ENCODE measurements around the gene VPS37B.

The VPS37B gene

GRCh38 chr12:122841544-122842321 is 54.2 kb downstream of the VPS37B start:
- Histone ChIP-seq H3K36me3 (ENCODE audit: control insufficient read depth in 2 of 2, insufficient read depth in 2 of 2, low read length in 2 of 2) (no peaks in the 10 kb centered on the region), H3K9me3 (ENCODE audit: control insufficient read depth in 2 of 2, low read length in 2 of 2) (no peaks in the 10 kb centered on the region), H3K27me3 (ENCODE audit: control insufficient read depth in 1 of 2, insufficient read depth in 2 of 2, low read length in 2 of 2) (no peaks in the 10 kb centered on the region), H3K4me1 (ENCODE audit: control insufficient read depth, insufficient read depth, low read length) (peaks cover 9% of the 10 kb centered on the region), H3K9ac (ENCODE audit: low read length in 2 of 2) (no peak overlapping the region), H3K27ac (ENCODE audit: low read length) (no peak overlapping the region), H3K4me3 (ENCODE audit: low read length in 2 of 2) (no peak overlapping the region)

DNA sequence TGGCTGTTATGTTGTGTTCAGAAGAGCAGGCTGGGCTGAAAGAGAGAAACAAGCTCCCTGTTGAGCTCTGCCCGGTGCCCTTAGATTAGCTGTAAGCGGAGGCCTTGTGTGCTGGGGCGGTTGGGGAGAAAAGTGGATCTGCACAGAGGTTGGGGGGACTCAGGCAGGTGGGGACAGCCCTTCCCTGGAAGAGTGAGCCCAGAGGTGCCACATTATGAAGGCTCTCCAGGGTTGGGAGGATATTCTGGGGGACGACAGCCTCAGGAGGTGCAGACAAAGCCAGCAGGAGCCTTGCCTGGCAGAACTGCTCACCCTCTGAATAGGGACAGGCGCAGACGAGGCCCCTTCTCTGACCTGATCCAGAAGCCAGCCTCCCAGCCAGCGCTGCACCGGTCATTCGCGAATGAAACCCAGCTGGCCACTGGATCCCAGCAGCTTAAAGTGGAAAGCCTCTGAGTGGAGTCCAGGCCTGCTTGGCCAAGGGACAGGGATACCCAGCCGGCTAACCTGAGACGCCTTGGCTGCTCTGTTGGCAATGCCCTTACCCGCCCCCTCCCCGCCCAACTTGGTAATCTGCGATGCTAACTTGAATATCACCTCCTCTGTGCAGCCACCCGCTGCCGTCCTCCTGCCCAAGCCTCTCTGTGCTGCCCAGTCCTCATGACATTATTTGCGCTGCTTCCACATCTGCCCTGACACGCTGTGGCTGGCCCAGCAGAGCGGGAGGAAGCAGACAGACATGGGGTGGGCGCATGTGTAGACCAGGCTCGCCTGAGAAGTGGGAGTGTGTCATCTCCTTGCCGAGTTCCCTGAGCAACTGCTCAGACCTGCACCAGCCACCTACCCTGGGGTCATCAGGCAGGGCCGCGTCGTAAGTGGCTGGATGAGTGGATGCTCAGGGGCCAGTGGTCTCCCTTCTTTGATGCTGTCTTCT is 55.1 kb downstream of the VPS37B start:
- Histone ChIP-seq H3K36me3 (ENCODE audit: control insufficient read depth in 2 of 2, insufficient read depth in 2 of 2, low read length in 2 of 2) (no peaks in the 10 kb centered on the region), H3K4me3 (ENCODE audit: low read length in 2 of 2) (no peak overlapping the region), H3K9ac (ENCODE audit: low read length in 2 of 2) (no peak overlapping the region), H3K4me1 (ENCODE audit: control insufficient read depth, insufficient read depth, low read length) (peaks cover 9% of the 10 kb centered on the region), H3K27me3 (ENCODE audit: control insufficient read depth in 1 of 2, insufficient read depth in 2 of 2, low read length in 2 of 2) (no peaks in the 10 kb centered on the region), H3K27ac (ENCODE audit: low read length) (no peak overlapping the region), H3K9me3 (ENCODE audit: control insufficient read depth in 2 of 2, low read length in 2 of 2) (no peaks in the 10 kb centered on the region)

DNA sequence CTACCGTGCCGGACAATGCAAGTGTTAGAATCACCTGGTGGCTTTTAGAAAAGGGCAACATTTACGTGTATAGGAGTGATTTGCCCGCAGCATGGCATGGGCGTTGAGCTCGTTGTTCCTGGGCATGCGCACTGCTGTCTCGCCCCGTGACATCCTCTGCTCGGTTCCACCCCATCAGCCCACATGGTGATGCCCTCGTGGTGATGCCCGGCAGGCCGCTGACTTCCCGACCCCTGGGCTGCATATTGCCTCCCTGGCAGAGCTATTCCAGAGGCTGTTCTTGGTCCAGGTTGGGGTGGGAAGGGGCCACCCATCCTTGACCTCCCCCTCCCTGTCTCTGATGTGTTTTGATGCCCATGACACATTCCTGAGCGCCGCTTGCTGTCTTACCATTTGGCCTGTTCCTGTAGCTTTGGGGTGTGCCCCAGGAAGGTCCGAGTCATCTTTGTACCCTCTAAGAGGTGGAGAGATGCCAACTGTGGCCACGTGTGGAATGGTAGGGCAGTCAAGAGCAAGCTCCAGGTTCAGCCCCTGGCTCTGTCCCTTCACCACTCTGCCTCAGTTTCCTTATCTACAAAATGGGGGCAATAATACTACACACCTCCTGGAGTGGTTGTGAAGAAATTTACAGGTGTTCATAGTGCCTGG is 55.9 kb downstream of the VPS37B start:
- Histone ChIP-seq H3K36me3 (ENCODE audit: control insufficient read depth in 2 of 2, insufficient read depth in 2 of 2, low read length in 2 of 2) (no peaks in the 10 kb centered on the region), H3K27ac (ENCODE audit: low read length) (no peak overlapping the region), H3K9ac (ENCODE audit: low read length in 2 of 2) (no peak overlapping the region), H3K27me3 (ENCODE audit: control insufficient read depth in 1 of 2, insufficient read depth in 2 of 2, low read length in 2 of 2) (no peaks in the 10 kb centered on the region), H3K4me1 (ENCODE audit: control insufficient read depth, insufficient read depth, low read length) (peaks cover 9% of the 10 kb centered on the region), H3K9me3 (ENCODE audit: control insufficient read depth in 2 of 2, low read length in 2 of 2) (no peaks in the 10 kb centered on the region), H3K4me3 (ENCODE audit: low read length in 2 of 2) (no peak overlapping the region)

GRCh38 chr12:122838841-122839240 is 57.1 kb downstream of the VPS37B start:
- no peak overlapping the region for H3K27ac ChIP-seq (ENCODE audit: low read length)
- no peak overlapping the region for H3K4me3 ChIP-seq (ENCODE audit: low read length in 2 of 2)
- H3K4me1 ChIP-seq (ENCODE audit: control insufficient read depth, insufficient read depth, low read length), result peaks cover 13% of the 10 kb centered on the region
- no peaks in the 10 kb centered on the region for H3K9me3 ChIP-seq (ENCODE audit: control insufficient read depth in 2 of 2, low read length in 2 of 2)
- no peaks in the 10 kb centered on the region for H3K36me3 ChIP-seq (ENCODE audit: control insufficient read depth in 2 of 2, insufficient read depth in 2 of 2, low read length in 2 of 2)
- H3K9ac ChIP-seq (ENCODE audit: low read length in 2 of 2), result no peak overlapping the region
- H3K27me3 ChIP-seq (ENCODE audit: control insufficient read depth in 1 of 2, insufficient read depth in 2 of 2, low read length in 2 of 2), result no peaks in the 10 kb centered on the region

DNA sequence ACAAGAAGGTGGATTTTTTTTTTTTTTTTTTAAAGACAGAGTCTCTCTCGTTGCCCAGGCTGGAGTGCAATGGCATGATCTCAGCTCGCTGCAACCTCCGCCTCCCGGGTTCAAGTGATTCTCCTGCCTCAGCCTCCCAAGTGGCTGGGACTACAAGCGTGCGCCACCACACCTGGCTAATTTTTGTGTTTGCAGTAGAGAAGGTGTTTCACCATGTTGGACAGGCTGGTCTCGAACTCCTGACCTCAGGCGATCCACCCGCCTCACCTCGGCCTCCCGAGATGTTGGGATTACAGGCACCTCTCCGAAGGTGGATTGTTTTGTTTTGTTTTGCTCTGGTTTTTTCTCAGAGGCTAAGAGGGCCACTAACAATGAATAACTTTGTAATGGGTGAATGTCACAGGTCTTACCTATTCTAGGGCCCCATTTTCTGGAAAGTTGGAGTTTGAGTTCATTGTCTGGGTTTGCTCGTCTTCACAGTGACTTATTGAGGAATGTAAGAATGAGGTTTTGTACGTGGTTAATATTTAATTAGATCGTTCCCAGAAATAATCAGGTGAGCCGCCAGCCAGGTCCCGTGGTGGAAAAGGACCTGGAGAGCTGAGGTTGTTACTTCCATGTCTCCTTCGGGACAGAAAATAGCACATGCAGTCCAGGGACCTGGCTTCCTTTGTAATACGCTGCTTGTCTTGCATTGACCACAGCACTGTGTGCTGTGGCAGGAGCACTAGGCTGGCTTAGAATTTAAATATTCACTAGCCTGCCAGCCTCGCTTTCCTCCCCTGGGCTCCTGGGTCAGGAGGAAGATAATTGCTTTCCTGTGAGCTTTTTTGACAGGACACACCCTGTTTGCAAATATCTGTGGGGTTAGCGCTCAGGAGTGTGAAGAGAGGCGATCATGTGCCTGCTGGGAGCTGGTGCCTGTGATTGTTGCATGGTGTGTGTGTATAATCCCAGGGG is 58.3 kb downstream of the VPS37B start:
- Histone ChIP-seq H3K27me3 (ENCODE audit: control insufficient read depth in 1 of 2, insufficient read depth in 2 of 2, low read length in 2 of 2) (no peaks in the 10 kb centered on the region), H3K4me3 (ENCODE audit: low read length in 2 of 2) (no peak overlapping the region), H3K36me3 (ENCODE audit: control insufficient read depth in 2 of 2, insufficient read depth in 2 of 2, low read length in 2 of 2) (no peaks in the 10 kb centered on the region), H3K9me3 (ENCODE audit: control insufficient read depth in 2 of 2, low read length in 2 of 2) (no peaks in the 10 kb centered on the region), H3K27ac (ENCODE audit: low read length) (no peak overlapping the region), H3K9ac (ENCODE audit: low read length in 2 of 2) (no peak overlapping the region), H3K4me1 (ENCODE audit: control insufficient read depth, insufficient read depth, low read length) (peaks cover 11% of the 10 kb centered on the region)

- peak overlapping the region; percentile 44 to 75 for H3K4me3 ChIP-seq (ENCODE audit: low read length in 2 of 2)
- H3K27me3 ChIP-seq (ENCODE audit: control insufficient read depth in 1 of 2, insufficient read depth in 2 of 2, low read length in 2 of 2), result no peaks in the 10 kb centered on the region
- no peaks in the 10 kb centered on the region for H3K9me3 ChIP-seq (ENCODE audit: control insufficient read depth in 2 of 2, low read length in 2 of 2)
- H3K36me3 ChIP-seq (ENCODE audit: control insufficient read depth in 2 of 2, insufficient read depth in 2 of 2, low read length in 2 of 2), result no peaks in the 10 kb centered on the region
- peaks cover 4% of the 10 kb centered on the region for H3K4me1 ChIP-seq (ENCODE audit: control insufficient read depth, insufficient read depth, low read length)
- no peak overlapping the region for H3K27ac ChIP-seq (ENCODE audit: low read length)
- peak overlapping the region; percentile 45 to 62 for H3K9ac ChIP-seq (ENCODE audit: low read length in 2 of 2)
Observed at GRCh38 chr12:122836027-122836921, 59.6 kb downstream of the VPS37B start.

DNA sequence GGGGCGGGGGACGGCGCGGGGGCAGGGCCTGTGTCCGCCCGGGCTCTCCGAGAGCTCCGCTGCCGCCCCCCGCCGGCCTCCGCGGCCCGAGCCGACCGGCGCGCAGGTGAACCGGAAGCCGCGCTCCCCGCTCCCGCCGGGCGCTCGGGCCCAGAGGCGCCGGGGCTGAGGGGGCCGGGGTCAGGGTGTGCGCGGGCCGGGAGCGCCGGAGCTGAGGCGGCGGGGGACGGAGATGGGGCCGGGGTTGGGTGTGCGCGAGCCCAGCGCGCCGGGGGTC is 60.2 kb downstream of the VPS37B start:
- Histone ChIP-seq H3K27me3 (ENCODE audit: control insufficient read depth in 1 of 2, insufficient read depth in 2 of 2, low read length in 2 of 2) (no peaks in the 10 kb centered on the region), H3K4me1 (ENCODE audit: control insufficient read depth, insufficient read depth, low read length) (peaks cover 4% of the 10 kb centered on the region), H3K36me3 (ENCODE audit: control insufficient read depth in 2 of 2, insufficient read depth in 2 of 2, low read length in 2 of 2) (no peaks in the 10 kb centered on the region), H3K9ac (ENCODE audit: low read length in 2 of 2) (no peak overlapping the region), H3K27ac (ENCODE audit: low read length) (no peak overlapping the region), H3K4me3 (ENCODE audit: low read length in 2 of 2) (peak overlapping the region; percentile 44 to 75), H3K9me3 (ENCODE audit: control insufficient read depth in 2 of 2, low read length in 2 of 2) (no peaks in the 10 kb centered on the region)

DNA sequence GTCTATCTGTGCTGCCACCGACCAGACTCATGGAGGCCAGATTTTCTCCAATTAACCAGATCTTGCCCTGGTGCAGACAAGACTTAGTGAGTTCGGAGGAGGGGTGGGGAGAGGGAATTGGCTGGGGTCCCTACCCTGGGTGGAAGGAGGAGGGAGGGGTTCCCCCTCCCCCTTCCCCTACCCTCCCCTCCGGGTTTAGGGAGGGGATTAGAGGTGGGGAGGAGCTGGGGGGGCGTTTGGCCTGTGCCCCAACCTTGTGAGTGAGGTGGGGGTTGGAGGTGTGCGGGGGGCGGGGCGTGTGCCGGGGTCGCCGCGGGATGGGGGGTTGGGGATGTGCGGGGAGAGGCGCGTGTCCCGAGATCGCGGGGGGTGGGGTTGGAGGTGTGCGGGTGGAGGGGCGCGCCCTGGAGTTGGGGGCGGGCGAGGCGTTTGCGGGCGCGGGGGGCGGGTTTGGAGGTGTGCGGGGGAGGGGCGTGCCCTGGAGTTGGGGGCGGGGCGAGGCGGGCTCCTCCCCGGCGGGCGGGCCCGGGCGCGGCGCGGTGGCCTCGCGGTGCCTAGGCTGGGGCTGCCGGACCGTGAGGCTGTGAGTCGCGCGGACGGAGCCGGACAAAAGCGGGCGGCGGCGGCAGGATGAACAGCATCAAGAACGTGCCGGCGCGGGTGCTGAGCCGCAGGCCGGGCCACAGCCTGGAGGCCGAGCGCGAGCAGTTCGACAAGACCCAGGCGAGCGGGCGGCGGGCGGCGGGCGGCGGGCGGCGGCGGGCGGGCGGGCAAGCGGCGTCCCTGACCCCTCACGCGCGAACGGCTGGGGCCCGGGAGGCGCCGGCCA is 60.8 kb downstream of the VPS37B start, which contains the start of gene HIP1R:
Gene HIP1R, plus strand, starts transcription at position 537 of the 829 bp plus-strand sequence. Its CDS starts 94 bp downstream, at position 631.
- no peaks in the 10 kb centered on the region for H3K9me3 ChIP-seq (ENCODE audit: control insufficient read depth in 2 of 2, low read length in 2 of 2)
- H3K36me3 ChIP-seq (ENCODE audit: control insufficient read depth in 2 of 2, insufficient read depth in 2 of 2, low read length in 2 of 2), result no peaks in the 10 kb centered on the region
- peaks cover 4% of the 10 kb centered on the region for H3K4me1 ChIP-seq (ENCODE audit: control insufficient read depth, insufficient read depth, low read length)
- no peaks in the 10 kb centered on the region for H3K27me3 ChIP-seq (ENCODE audit: control insufficient read depth in 1 of 2, insufficient read depth in 2 of 2, low read length in 2 of 2)
- H3K27ac ChIP-seq (ENCODE audit: low read length), result no peak within 1 kb of the TSS
- H3K9ac ChIP-seq (ENCODE audit: low read length in 2 of 2), result peak within 1 kb of the TSS; percentile 30 to 45
- peak within 1 kb of the TSS; percentile 64 to 75 for H3K4me3 ChIP-seq (ENCODE audit: low read length in 2 of 2)

Measured in stomach smooth muscle (tissue), 2 donors.